Measurements from ENCODE around the gene SEL1L. TPM values are rescaled to one million over a fixed set of nuclear protein-coding genes. Genes with fewer than 3 reads are reported as not detected.

The SEL1L gene
- total RNA-seq, 1 experiment from 2014 or later: 53.7 TPM

DNA sequence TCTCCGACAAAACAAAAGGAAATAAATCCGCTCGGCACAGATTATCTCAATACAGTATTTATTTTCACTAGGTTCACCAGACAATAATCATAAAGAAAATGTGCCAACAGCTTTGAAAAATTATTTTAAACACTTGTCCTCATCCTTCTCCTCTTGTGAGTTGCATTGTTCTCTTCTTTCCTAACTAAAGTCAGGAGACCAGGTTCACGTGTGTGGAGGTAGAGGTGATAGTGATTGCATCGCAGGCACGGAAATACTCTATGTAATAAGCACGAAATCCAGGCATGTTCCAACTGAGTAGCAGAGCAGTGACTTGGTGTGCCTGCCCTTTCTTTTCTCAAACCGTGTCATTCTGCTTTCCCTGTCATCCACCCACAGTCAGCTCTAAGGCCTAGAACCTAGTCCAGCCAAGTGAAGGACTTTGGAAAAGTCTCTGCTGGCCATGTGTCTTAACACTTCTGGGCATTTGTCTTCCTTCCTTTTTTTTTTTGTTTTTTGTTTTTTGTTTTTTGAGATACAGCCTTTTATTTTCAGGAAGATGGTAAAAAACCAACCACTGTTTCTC, 939 bp upstream of the SEL1L start:
- ChIA-PET CTCF (no interaction called here), POLR2A (no interaction called here)
- DNase-seq (ENCODE audit: low read depth, low spot score) (no peak), ATAC-seq (no peak)
- TF ChIP-seq REST (IDR thresholded peaks at IDR 0.05; ENCODE audit: insufficient read depth in 1 of 2, low read depth in 2 of 2, low read length in 1 of 2) (no peak), TCF7L2 (IDR thresholded peaks at IDR 0.05; ENCODE audit: low read depth, low read length) (no peak), POLR2AphosphoS5 (IDR thresholded peaks at IDR 0.05; ENCODE audit: low read depth, low read length) (no peak), CTCF (IDR thresholded peaks at IDR 0.05) (no peak), SIN3A (IDR thresholded peaks at IDR 0.05; ENCODE audit: borderline replicate concordance, insufficient read depth, low read depth, low read length) (no peak)
- peaks cover 4% of the 10 kb centered on the region; the same call in 1 of the 2 replicates for H3K36me3 ChIP-seq (ENCODE audit: control insufficient read depth, insufficient read depth, low read length)
- intact Hi-C loops (cut with micrococcal nuclease; ENCODE audit: unreplicated experiment) (no loop called here), in situ Hi-C loops (cut with HindIII; ENCODE audit: low pct_unique_long_range_greater_than_20kb, low sequenced_read_pairs) (no loop called here)
- H3K27ac ChIP-seq (ENCODE audit: low read length): peak overlapping the region; percentile 74
- H3K4me3 ChIP-seq (ENCODE audit: low read depth in 2 of 2, low read length in 2 of 2): peak overlapping the region; percentile 44 to 93
- no peaks in the 10 kb centered on the region for H3K27me3 ChIP-seq (ENCODE audit: control insufficient read depth, insufficient read depth, low read length)
- no TSS peak for BruUV-seq (replicated peaks)
- H3K9me3 ChIP-seq (ENCODE audit: control insufficient read depth, insufficient read depth, low read depth, low read length): no peaks in the 10 kb centered on the region
- H3K4me1 ChIP-seq (ENCODE audit: control insufficient read depth, insufficient read depth, low read length): peaks cover 5% of the 10 kb centered on the region; the same call in 1 of the 2 replicates

DNA sequence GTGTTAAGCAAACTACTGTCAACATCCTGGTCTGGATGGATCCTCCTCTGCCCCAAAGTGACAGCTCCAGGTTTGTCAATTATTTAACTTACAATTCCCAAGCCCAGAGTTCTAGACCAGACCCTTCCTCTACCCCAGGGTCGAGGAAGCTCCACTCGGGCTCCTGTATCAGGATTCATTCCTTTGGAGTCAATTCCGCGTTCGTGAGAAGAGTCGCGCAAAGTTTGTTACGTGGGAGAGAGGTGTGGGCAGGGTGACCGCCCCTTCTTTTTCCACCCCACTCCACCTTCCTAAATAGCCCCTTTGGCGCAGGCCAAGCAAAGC, 479 bp downstream of the SEL1L start:
- Histone ChIP-seq H3K4me1 (ENCODE audit: control insufficient read depth, insufficient read depth, low read length) (peaks cover 5% of the 10 kb centered on the region; the same call in 1 of the 2 replicates), H3K27me3 (ENCODE audit: control insufficient read depth, insufficient read depth, low read length) (no peaks in the 10 kb centered on the region), H3K27ac (ENCODE audit: low read length) (peak overlapping the region; percentile 68), H3K9me3 (ENCODE audit: control insufficient read depth, insufficient read depth, low read depth, low read length) (no peaks in the 10 kb centered on the region), H3K4me3 (ENCODE audit: low read depth in 2 of 2, low read length in 2 of 2) (peak overlapping the region; percentile 93 to 95), H3K36me3 (ENCODE audit: control insufficient read depth, insufficient read depth, low read length) (peaks cover 4% of the 10 kb centered on the region; the same call in 1 of the 2 replicates)
- ChIA-PET POLR2A (no interaction called here), CTCF (no interaction called here)
- TF ChIP-seq CTCF (IDR thresholded peaks at IDR 0.05) (no peak), SIN3A (IDR thresholded peaks at IDR 0.05; ENCODE audit: borderline replicate concordance, insufficient read depth, low read depth, low read length) (no peak), REST (IDR thresholded peaks at IDR 0.05; ENCODE audit: insufficient read depth in 1 of 2, low read depth in 2 of 2, low read length in 1 of 2) (no peak), POLR2AphosphoS5 (IDR thresholded peaks at IDR 0.05; ENCODE audit: low read depth, low read length) (no peak), TCF7L2 (IDR thresholded peaks at IDR 0.05; ENCODE audit: low read depth, low read length) (no peak)
- DNase-seq (ENCODE audit: low read depth, low spot score) (no peak), ATAC-seq (peak; percentile 1; the same call in 1 of the 2 replicates)
- intact Hi-C loops (cut with micrococcal nuclease; ENCODE audit: unreplicated experiment) (no loop called here), in situ Hi-C loops (cut with HindIII; ENCODE audit: low pct_unique_long_range_greater_than_20kb, low sequenced_read_pairs) (no loop called here)
- no TSS peak for BruUV-seq (replicated peaks)

Measured in Panc1 (cell line).